Hepatocyte (in vitro differentiated cells): ENCODE data around the gene PEMT. TPM values are rescaled to one million over a fixed set of nuclear protein-coding genes. Genes with fewer than 3 reads are reported as not detected.

Source experiments
- DNase-seq: peaks from one replicate; pipeline ENCODE4 v3.0.0-alpha.2; 2016; ENCODE audit warnings: low spot score
- H2AFZ ChIP-seq: fragments of 200-600 bp; sonication (generic); 2 replicates; pipeline ENCODE4 v1.6.0; 2016; ENCODE audit warnings: antibody characterized with exemption, mild to moderate bottlenecking
- H3K27ac ChIP-seq: fragments of 200-600 bp; sonication (generic); 2 replicates; pipeline ENCODE4 v1.5.1; 2016; ENCODE audit warnings: mild to moderate bottlenecking
- H3K27me3 ChIP-seq: fragments of 200-600 bp; sonication (generic); 2 replicates; pipeline ENCODE4 v1.6.1; 2016
- H3K36me3 ChIP-seq: fragments of 200-600 bp; sonication (generic); replicated peaks from 2 replicates; pipeline ENCODE4 v1.5.1; 2016; ENCODE audit warnings: low read depth; ENCODE audit not compliant: insufficient read depth
- H3K4me1 ChIP-seq: fragments of 200-600 bp; sonication (generic); 2 replicates; pipeline ENCODE4 v1.5.1; 2016; ENCODE audit warnings: mild to moderate bottlenecking, moderate library complexity; ENCODE audit not compliant: insufficient read depth
- H3K4me2 ChIP-seq: fragments of 200-600 bp; sonication (generic); 2 replicates; pipeline ENCODE4 v1.6.0; 2016
- H3K4me3 ChIP-seq: fragments of 200-600 bp; sonication (generic); 2 replicates; pipeline ENCODE4 v1.5.1; 2016; ENCODE audit warnings: mild to moderate bottlenecking
- H3K79me2 ChIP-seq: fragments of 200-600 bp; sonication (generic); 2 replicates; pipeline ENCODE4 v1.6.0; 2017; ENCODE audit warnings: mild to moderate bottlenecking
- H3K9me2 ChIP-seq: fragments of 200-600 bp; sonication (generic); replicated peaks from 2 replicates; pipeline ENCODE4 v1.6.0; 2017; ENCODE audit warnings: mild to moderate bottlenecking; ENCODE audit not compliant: insufficient read depth
- H3K9me3 ChIP-seq: fragments of 200-600 bp; sonication (generic); 2 replicates; pipeline ENCODE4 v1.5.1; 2016; ENCODE audit warnings: low read depth, mild to moderate bottlenecking
- H4K20me1 ChIP-seq: fragments of 200-600 bp; sonication (generic); 2 replicates; pipeline ENCODE4 v1.6.0; 2016; ENCODE audit warnings: mild to moderate bottlenecking; ENCODE audit not compliant: insufficient read depth, poor library complexity, severe bottlenecking
- EZH2 ChIP-seq: fragments of 200-600 bp; sonication (generic); IDR thresholded peaks from 2 replicates; pipeline ENCODE4 v1.6.1; 2016; ENCODE audit warnings: antibody characterized with exemption, mild to moderate bottlenecking, borderline replicate concordance
- EZH2phosphoT487 ChIP-seq: fragments of 200-600 bp; sonication (generic); IDR thresholded peaks from one replicate; pipeline ENCODE4 v1.6.1; 2018; ENCODE audit warnings: antibody characterized with exemption, mild to moderate bottlenecking, low read depth, moderate library complexity; ENCODE audit not compliant: unreplicated experiment, severe bottlenecking
- WGBS: methylation state at CpG from one replicate; pipeline ENCODE4 v1.1.6; 2016; ENCODE audit warnings: low lambda C conversion rate; ENCODE audit errors: missing lambda C conversion rate; 5-methylcytosine and 5-hydroxymethylcytosine counted together
- polyA plus RNA-seq: library from polyadenylated mRNA; unstranded; fragments of >200 nt; fragmentation: Nextera tagmentation; extraction: Ambion mirVana; gene quantifications from 2 replicates; pipeline ENCODE4 v1.2.1, GENCODE V29; 2016
- total RNA-seq: library from RNA; depleted of rRNA; stranded (reverse); fragments of >200 nt; gene quantifications from 2 replicates; pipeline ENCODE4 v1.2.3, GENCODE V29; 2014
- TF ChIP-seq, protein P1 (sequence below): fragments of 200-600 bp; sonication (generic); IDR thresholded peaks from 2 replicates; pipeline ENCODE4 v1.5.1; 2016; ENCODE audit warnings: antibody characterized with exemption, mild to moderate bottlenecking; ENCODE audit not compliant: poor library complexity

PEMT gene
- total and polyA plus RNA-seq, 2 experiments from 2014 or later = 50.1 to 70.4 TPM

DNA sequence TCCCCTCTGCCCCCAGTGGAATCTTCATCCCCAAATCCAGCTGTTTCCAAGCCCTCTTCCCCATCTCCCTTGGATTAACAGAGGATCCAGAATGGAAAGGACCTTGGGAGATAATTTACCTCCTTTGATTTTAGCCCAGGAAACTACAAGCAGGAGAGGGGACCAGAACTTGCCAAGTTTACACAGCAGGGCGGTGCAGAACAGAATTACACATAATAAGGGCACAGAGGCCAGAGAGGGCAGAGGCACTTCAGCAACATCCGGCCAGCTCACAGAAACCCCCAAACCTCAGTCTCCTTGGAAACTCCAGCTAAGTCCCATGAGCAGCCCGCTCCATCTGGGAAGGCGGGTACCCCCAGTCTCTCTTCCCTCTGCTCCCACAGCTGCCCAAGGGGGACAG lies 27.2 kb downstream of the PEMT start:
- Histone ChIP-seq H3K4me2 (no peak overlapping the region), H4K20me1 (no peaks in the 10 kb centered on the region), H3K27ac (no peak overlapping the region), H3K4me1 (peaks cover 14% of the 10 kb centered on the region), H3K9me3 (no peaks in the 10 kb centered on the region), H3K36me3 (no peaks in the 10 kb centered on the region), H3K9me2 (no peaks in the 10 kb centered on the region), H3K4me3 (no peak overlapping the region), H3K79me2 (no peaks in the 10 kb centered on the region), H2AFZ (no peak overlapping the region), H3K27me3 (no peaks in the 10 kb centered on the region)
- no peak for TF ChIP-seq EZH2
- TF ChIP-seq, protein P1, sequence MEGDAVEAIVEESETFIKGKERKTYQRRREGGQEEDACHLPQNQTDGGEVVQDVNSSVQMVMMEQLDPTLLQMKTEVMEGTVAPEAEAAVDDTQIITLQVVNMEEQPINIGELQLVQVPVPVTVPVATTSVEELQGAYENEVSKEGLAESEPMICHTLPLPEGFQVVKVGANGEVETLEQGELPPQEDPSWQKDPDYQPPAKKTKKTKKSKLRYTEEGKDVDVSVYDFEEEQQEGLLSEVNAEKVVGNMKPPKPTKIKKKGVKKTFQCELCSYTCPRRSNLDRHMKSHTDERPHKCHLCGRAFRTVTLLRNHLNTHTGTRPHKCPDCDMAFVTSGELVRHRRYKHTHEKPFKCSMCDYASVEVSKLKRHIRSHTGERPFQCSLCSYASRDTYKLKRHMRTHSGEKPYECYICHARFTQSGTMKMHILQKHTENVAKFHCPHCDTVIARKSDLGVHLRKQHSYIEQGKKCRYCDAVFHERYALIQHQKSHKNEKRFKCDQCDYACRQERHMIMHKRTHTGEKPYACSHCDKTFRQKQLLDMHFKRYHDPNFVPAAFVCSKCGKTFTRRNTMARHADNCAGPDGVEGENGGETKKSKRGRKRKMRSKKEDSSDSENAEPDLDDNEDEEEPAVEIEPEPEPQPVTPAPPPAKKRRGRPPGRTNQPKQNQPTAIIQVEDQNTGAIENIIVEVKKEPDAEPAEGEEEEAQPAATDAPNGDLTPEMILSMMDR = no peak
- no peak for TF ChIP-seq EZH2phosphoT487
- DNase-seq = no peak
- WGBS = 92% methylated on average over 4 of the region's 4 CpGs

DNA sequence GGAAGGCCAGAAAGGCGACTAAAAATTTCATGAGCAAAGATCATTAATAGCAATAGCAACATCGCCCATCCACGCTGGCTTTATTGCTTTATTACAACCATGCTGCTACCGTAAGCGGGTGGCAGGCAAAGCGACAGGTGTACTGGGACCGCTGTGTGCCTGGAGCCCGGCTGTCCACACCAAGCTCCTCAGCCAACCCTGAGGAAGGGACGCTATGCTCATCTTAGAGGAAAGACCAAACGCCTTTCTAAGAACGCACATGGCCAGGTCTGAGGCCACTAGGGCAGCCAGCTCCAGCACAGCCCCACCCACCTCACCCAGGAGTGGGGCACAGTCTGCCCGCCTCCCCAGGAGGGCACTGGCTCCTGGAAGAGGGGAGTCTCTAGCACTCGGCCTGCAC lies 28.0 kb downstream of the PEMT start:
- no peak overlapping the region for H3K27ac ChIP-seq
- 94% methylated on average over 13 of the region's 13 CpGs for WGBS

DNA sequence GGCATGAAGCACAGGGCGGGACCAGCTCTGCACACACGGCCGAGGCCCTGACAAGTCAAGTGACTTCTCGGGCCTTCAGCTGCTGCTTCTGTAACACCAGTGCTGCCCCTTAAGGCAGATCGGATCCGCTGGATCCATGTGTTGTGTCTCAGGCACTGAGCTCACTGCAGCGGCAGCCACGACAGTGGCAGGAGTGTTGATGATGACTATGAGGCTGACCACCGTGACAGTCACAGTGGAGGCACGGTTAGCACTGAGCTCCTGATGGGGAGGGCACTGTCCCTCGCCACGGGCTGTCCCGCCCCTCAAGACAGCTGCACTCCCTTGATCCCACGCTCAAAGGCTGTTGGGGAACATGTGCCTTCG lies 29.4 kb downstream of the PEMT start:
- Histone ChIP-seq H3K79me2 (no peaks in the 10 kb centered on the region), H3K4me1 (peaks cover 2% of the 10 kb centered on the region), H4K20me1 (no peaks in the 10 kb centered on the region), H3K27ac (no peak overlapping the region), H3K36me3 (no peaks in the 10 kb centered on the region), H3K9me2 (no peaks in the 10 kb centered on the region), H3K4me2 (no peak overlapping the region), H3K27me3 (no peaks in the 10 kb centered on the region), H3K9me3 (no peaks in the 10 kb centered on the region), H2AFZ (no peak overlapping the region), H3K4me3 (no peak overlapping the region)
- TF ChIP-seq EZH2phosphoT487 (no peak), EZH2 (no peak)
- TF ChIP-seq, protein P1 = no peak
- no peak for DNase-seq
- WGBS = 88% methylated on average over 15 of the region's 15 CpGs

More for the DNA sequence above, 28.0 kb downstream of the PEMT start:
- Histone ChIP-seq H3K9me2 (no peaks in the 10 kb centered on the region), H3K4me3 (no peak overlapping the region), H3K36me3 (no peaks in the 10 kb centered on the region), H3K4me1 (peaks cover 14% of the 10 kb centered on the region), H3K27me3 (no peaks in the 10 kb centered on the region), H3K4me2 (no peak overlapping the region), H2AFZ (no peak overlapping the region), H3K79me2 (no peaks in the 10 kb centered on the region), H4K20me1 (no peaks in the 10 kb centered on the region), H3K9me3 (no peaks in the 10 kb centered on the region)
- DNase-seq = no peak
- TF ChIP-seq EZH2 (no peak), EZH2phosphoT487 (no peak)
- TF ChIP-seq, protein P1 = no peak
